ENCODE measurements around the gene MRPL21. TPM values are rescaled to one million over a fixed set of nuclear protein-coding genes. Genes with fewer than 3 reads are reported as not detected.

Gene MRPL21
- total RNA-seq (2016; rRNA removed; fragmentation: Illumina TruSeq; extraction: Trizol) (100 and 128 TPM in 2 replicates), polyA plus RNA-seq (2011; rRNA removed) (56.3 and 61.5 TPM in 2 replicates), polyA minus RNA-seq (2011; rRNA and poly(A)+ RNA removed; ENCODE audit: low replicate concordance) (26.5 and 74.2 TPM in 2 replicates), Bru-seq, nascent RNA (percentile 70 among the genes with signal in this experiment), BruChase-seq, experiment 1, labeled RNA remaining after a 6-hour chase (percentile 61 among the genes with signal in this experiment), BruChase-seq, experiment 2, labeled RNA remaining after a 2-hour chase (percentile 60 among the genes with signal in this experiment)
- 51.5 and 56.8 TPM in 2 replicates for total RNA-seq (2016; cell fraction: cytosol; rRNA removed; fragmentation: Illumina TruSeq; extraction: Trizol; ENCODE audit: low read depth)
- total RNA-seq (2016; cell fraction: insoluble cytoplasmic fraction; rRNA removed; fragmentation: Illumina TruSeq; extraction: Trizol) = 90.5 and 136 TPM in 2 replicates
- total RNA-seq (2016; cell fraction: membrane; rRNA removed; fragmentation: Illumina TruSeq; extraction: Trizol) = 53.3 and 53.5 TPM in 2 replicates
- total RNA-seq (2016; cell fraction: nucleus; rRNA removed; fragmentation: Illumina TruSeq; extraction: Trizol) = 41.8 and 43.3 TPM in 2 replicates
- 52.8 and 61.9 TPM in 2 replicates for polyA plus RNA-seq (2011; cell fraction: cytosol; rRNA removed)
- 26.4 and 27.8 TPM in 2 replicates for polyA plus RNA-seq (2011; cell fraction: nucleus; rRNA removed)
- polyA plus RNA-seq (2012) = 49.9 and 56.6 TPM in 2 replicates
- polyA plus RNA-seq (2016; cell fraction: cytosol; fragmentation: Illumina TruSeq; extraction: Trizol; ENCODE audit: low read depth) = 48.1 and 59.5 TPM in 2 replicates
- polyA plus RNA-seq (2016; cell fraction: insoluble cytoplasmic fraction; fragmentation: Illumina TruSeq; extraction: Trizol; ENCODE audit: low read depth) = 119 and 125 TPM in 2 replicates
- polyA plus RNA-seq (2016; cell fraction: membrane; fragmentation: Illumina TruSeq; extraction: Trizol; ENCODE audit: low read depth) = 41.7 and 46.4 TPM in 2 replicates
- polyA plus RNA-seq (2016; cell fraction: nucleus; fragmentation: Illumina TruSeq; extraction: Trizol; ENCODE audit: insufficient read depth, low read depth) = 59.6 and 63.8 TPM in 2 replicates
- 12.5 and 18.9 TPM in 2 replicates for polyA minus RNA-seq (2011; cell fraction: cytosol; rRNA and poly(A)+ RNA removed)
- polyA minus RNA-seq (2011; cell fraction: nucleus; rRNA and poly(A)+ RNA removed) = 21.3 and 25.6 TPM in 2 replicates
- long read RNA-seq, experiment 1, transcript MRPL21-201 (7 exons, 683 nt) = major isoform, 91 of 109 reads
- long read RNA-seq, experiment 1, partial matches to known transcripts = 7 of 109 reads
- long read RNA-seq, experiment 1, other reads (novel, unspliced or antisense) = 8 of 109 reads
- long read RNA-seq, experiment 2, transcript MRPL21-201 (7 exons, 683 nt) = major isoform, 98 of 115 reads
- long read RNA-seq, experiment 2, partial matches to known transcripts = 8 of 115 reads
- long read RNA-seq, experiment 2, other reads (novel, unspliced or antisense) = 3 of 115 reads

- Histone ChIP-seq H3K4me3 (replicated peaks in 1 of 3; ENCODE audit: insufficient read depth in 1 of 3, low read depth in 2 of 3, low read length in 3 of 3) (peak within 1 kb of the TSS; percentile 71 to 95 (median 83)), H3K36me3 (replicated peaks in 1 of 2; ENCODE audit: control insufficient read depth in 1 of 2, insufficient read depth in 2 of 2, low read length in 2 of 2) (peaks cover 9 to 39% of the 10 kb centered on the region in 2 experiments), H3K27me3 (ENCODE audit: control insufficient read depth in 1 of 2, insufficient read depth in 2 of 2, low read length in 2 of 2) (peaks cover 0 to 3% of the 10 kb centered on the region in 2 experiments; a peak in 1 of 5 replicates), H3K4me1 (ENCODE audit: insufficient read depth, low read length) (peaks cover 32% of the 10 kb centered on the region), H4K20me1 (ENCODE audit: insufficient read depth, low read length) (no peaks in the 10 kb centered on the region), H3K9ac (ENCODE audit: insufficient read depth, low read depth, low read length) (peak within 1 kb of the TSS; percentile 95), H3K27ac (ENCODE audit: extremely low read length, insufficient read depth, low read length) (peak within 1 kb of the TSS; percentile 74), H3K4me2 (ENCODE audit: low read depth, low read length) (peak within 1 kb of the TSS; percentile 78), H2AFZ (ENCODE audit: low read length) (peak within 1 kb of the TSS; percentile 32), H3K9me3 (ENCODE audit: low read length) (no peaks in the 10 kb centered on the region), H3K79me2 (ENCODE audit: insufficient read depth, low read length) (peaks cover 55% of the 10 kb centered on the region)
- WGBS (ENCODE audit: low lambda C conversion rate) = 6% methylated on average over 13 of the region's 78 CpGs
- DNase-seq (ENCODE audit: low spot score) = peak; percentile 62
- CTCF ChIA-PET (ENCODE audit: low intra/inter-chr PET ratio, low total read pairs) = no interaction called here
- in situ Hi-C loops (cut with HindIII; ENCODE audit: extremely low pct_ligation_motif_present, low pct_unique_long_range_greater_than_20kb) (no loop called here), intact Hi-C loops (cut with micrococcal nuclease; ENCODE audit: unreplicated experiment) (loop anchor here (5.0 kb wide), 1 partner anchor 184 kb away; no protein-coding TSS in a partner anchor)
- BruUV-seq (replicated peaks) = no TSS peak
- no peak for FAIRE-seq
- ATAC-seq = peak; percentile 95
- POLR2A ChIA-PET = interaction anchor here (1.0 to 1.3 kb wide), 3 partner anchors 9 to 65 kb away, joined by 4 read pairs; no protein-coding TSS in a partner anchor
- TF ChIP-seq, protein P1, sequence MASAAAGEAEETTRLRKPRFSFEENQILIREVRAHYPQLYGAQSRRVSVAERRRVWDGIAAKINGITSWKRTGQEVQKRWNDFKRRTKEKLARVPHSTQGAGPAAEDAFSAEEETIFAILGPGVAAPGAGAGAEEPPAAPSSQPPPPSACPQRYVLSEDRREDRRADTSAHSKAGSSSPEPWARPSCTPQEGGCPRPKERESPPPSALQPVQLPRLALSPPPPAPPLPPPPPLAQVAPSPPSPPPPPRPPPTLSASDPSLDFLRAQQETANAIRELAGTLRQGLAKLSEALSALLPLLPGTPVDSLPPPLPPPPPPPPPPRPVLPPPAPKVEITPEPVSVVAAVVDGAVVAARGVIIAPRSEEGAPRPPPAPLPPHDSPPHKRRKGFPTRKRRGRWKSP (CRISPR knock-in tag; IDR thresholded peaks at IDR 0.05) = no peak; the same call in 1 of the 2 replicates
- no peak; the same call in 1 of the 2 replicates for TF ChIP-seq MTF1 (CRISPR knock-in tag; IDR thresholded peaks at IDR 0.05)
- 0 out of 2 replicates have a peak, but pooled peaks have one; percentile 18 for TF ChIP-seq ZNF441 (CRISPR knock-in tag; IDR thresholded peaks at IDR 0.05; ENCODE audit: borderline replicate concordance)
- TF ChIP-seq, protein P2, sequence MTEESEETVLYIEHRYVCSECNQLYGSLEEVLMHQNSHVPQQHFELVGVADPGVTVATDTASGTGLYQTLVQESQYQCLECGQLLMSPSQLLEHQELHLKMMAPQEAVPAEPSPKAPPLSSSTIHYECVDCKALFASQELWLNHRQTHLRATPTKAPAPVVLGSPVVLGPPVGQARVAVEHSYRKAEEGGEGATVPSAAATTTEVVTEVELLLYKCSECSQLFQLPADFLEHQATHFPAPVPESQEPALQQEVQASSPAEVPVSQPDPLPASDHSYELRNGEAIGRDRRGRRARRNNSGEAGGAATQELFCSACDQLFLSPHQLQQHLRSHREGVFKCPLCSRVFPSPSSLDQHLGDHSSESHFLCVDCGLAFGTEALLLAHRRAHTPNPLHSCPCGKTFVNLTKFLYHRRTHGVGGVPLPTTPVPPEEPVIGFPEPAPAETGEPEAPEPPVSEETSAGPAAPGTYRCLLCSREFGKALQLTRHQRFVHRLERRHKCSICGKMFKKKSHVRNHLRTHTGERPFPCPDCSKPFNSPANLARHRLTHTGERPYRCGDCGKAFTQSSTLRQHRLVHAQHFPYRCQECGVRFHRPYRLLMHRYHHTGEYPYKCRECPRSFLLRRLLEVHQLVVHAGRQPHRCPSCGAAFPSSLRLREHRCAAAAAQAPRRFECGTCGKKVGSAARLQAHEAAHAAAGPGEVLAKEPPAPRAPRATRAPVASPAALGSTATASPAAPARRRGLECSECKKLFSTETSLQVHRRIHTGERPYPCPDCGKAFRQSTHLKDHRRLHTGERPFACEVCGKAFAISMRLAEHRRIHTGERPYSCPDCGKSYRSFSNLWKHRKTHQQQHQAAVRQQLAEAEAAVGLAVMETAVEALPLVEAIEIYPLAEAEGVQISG (CRISPR knock-in tag; IDR thresholded peaks at IDR 0.05) = peak; percentile 97
- peak; percentile 73 for TF ChIP-seq ZNF225 (CRISPR knock-in tag; IDR thresholded peaks at IDR 0.05)
- TF ChIP-seq ZKSCAN5 (CRISPR knock-in tag; IDR thresholded peaks at IDR 0.05) = 0 out of 2 replicates have a peak, but pooled peaks have one; percentile 40
- TF ChIP-seq RFXANK (CRISPR knock-in tag; IDR thresholded peaks at IDR 0.05) = 0 out of 2 replicates have a peak, but pooled peaks have one; percentile 67
- peak; percentile 97 for TF ChIP-seq CBX1 (IDR thresholded peaks at IDR 0.05; ENCODE audit: low read depth)
- TF ChIP-seq ZNF274 (CRISPR knock-in tag; IDR thresholded peaks at IDR 0.05) = peak; percentile 68; the same call in 1 of the 2 replicates
- no peak for TF ChIP-seq NR3C1 (CRISPR knock-in tag; IDR thresholded peaks at IDR 0.05)
- TF ChIP-seq ZNF598 (CRISPR knock-in tag; IDR thresholded peaks at IDR 0.05; ENCODE audit: borderline replicate concordance) = peak; percentile 89; the same call in 1 of the 2 replicates
- TF ChIP-seq DNMT1 (CRISPR knock-in tag; IDR thresholded peaks at IDR 0.05) = peak; percentile 92; the same call in 1 of the 2 replicates
- peak; percentile 76; the same call in 1 of the 2 replicates for TF ChIP-seq ZNF124 (CRISPR knock-in tag; IDR thresholded peaks at IDR 0.05)
Measured at GRCh38 chr11:68903288-68904247, at the start of gene MRPL21, which contains the start of gene IGHMBP2. MRPL21 (minus strand) TSS chr11:68903832; CDS start chr11:68903810, 22 bp downstream. IGHMBP2 (plus strand) TSS chr11:68903891; CDS start chr11:68903953, 62 bp downstream.

All from HepG2 (cell line).